Neural cell (in vitro differentiated cells): ENCODE measurements around the gene RAMP3. TPM values are rescaled to one million over a fixed set of nuclear protein-coding genes. Genes with fewer than 3 reads are reported as not detected.

Source experiments
- H2AFZ ChIP-seq: fragments of 200-600, 300-800 bp; sonication (generic), shearing (Covaris generic); 2 replicates; pipeline ENCODE4 v1.6.0; 2014; ENCODE audit warnings: low read depth, mild to moderate bottlenecking, antibody characterized with exemption, low read length, moderate library complexity
- H3F3A ChIP-seq: fragments of 200-600 bp; shearing (Covaris generic); 2 replicates; pipeline ENCODE4 v1.6.1; 2016; ENCODE audit warnings: mild to moderate bottlenecking, moderate library complexity, mixed read lengths, antibody characterized with exemption, low read length; ENCODE audit not compliant: insufficient read depth, poor library complexity, severe bottlenecking
- H3K27ac ChIP-seq: fragments of 200-600, 300-800 bp; sonication (generic), shearing (Covaris generic); 2 replicates; pipeline ENCODE4 v1.5.1; 2014; ENCODE audit warnings: mild to moderate bottlenecking, low read length, moderate library complexity
- H3K27me3 ChIP-seq: fragments of 300-800, 200-600 bp; sonication (generic), shearing (Covaris generic); 2 replicates; pipeline ENCODE4 v1.6.0; 2014; ENCODE audit warnings: mild to moderate bottlenecking, low read depth, low read length, moderate library complexity; ENCODE audit not compliant: insufficient read depth
- H3K36me3 ChIP-seq: fragments of 300-800, 200-600 bp; sonication (generic), shearing (Covaris generic); 2 replicates; pipeline ENCODE4 v1.5.1; 2014; ENCODE audit warnings: mild to moderate bottlenecking, antibody characterized with exemption, low read length, moderate library complexity; ENCODE audit not compliant: insufficient read depth
- H3K4me2 ChIP-seq: fragments of 300-800, 200-600 bp; sonication (generic), shearing (Covaris generic); 2 replicates; pipeline ENCODE4 v1.6.0; 2014; ENCODE audit warnings: mild to moderate bottlenecking, low read length
- H3K4me3 ChIP-seq: fragments of 300-800, 200-600 bp; sonication (generic), shearing (Covaris generic); 2 replicates; pipeline ENCODE4 v1.5.1; 2014; ENCODE audit warnings: mild to moderate bottlenecking, low read length, moderate library complexity
- H3K79me2 ChIP-seq: fragments of 200-600 bp; shearing (Covaris generic); replicated peaks from 2 replicates; pipeline ENCODE4 v1.6.0; 2014; ENCODE audit warnings: mild to moderate bottlenecking, low read length, moderate library complexity; ENCODE audit not compliant: insufficient read depth
- H3K9ac ChIP-seq: fragments of 300-800, 200-600 bp; sonication (generic), shearing (Covaris generic); 2 replicates; pipeline ENCODE4 v1.6.1; 2016; ENCODE audit warnings: mild to moderate bottlenecking, low read length, mixed read lengths
- H3K9me2 ChIP-seq: fragments of 200-600 bp; shearing (Covaris generic); 2 replicates; pipeline ENCODE4 v1.6.1; 2016; ENCODE audit warnings: mild to moderate bottlenecking, low read length, mixed read lengths; ENCODE audit not compliant: insufficient read depth
- H3K9me3 ChIP-seq: fragments of 200-600, 300-800 bp; sonication (generic), shearing (Covaris generic); 2 replicates; pipeline ENCODE4 v1.6.1; 2016; ENCODE audit warnings: mild to moderate bottlenecking, mixed run types, low read length, moderate library complexity, mixed read lengths
- H4K20me1 ChIP-seq: fragments of 200-600 bp; shearing (Covaris generic); 2 replicates; pipeline ENCODE4 v1.6.1; 2016; ENCODE audit warnings: mild to moderate bottlenecking, mixed run types; ENCODE audit not compliant: insufficient read depth
- CTCF ChIP-seq: fragments of 450-650 bp; IDR thresholded peaks from 2 replicates; pipeline ENCODE4 v1.5.1; 2014; ENCODE audit warnings: antibody characterized with exemption, mild to moderate bottlenecking, moderate library complexity; ENCODE audit not compliant: poor library complexity, severe bottlenecking
- EP300 ChIP-seq: fragments of 450-650 bp; conservative IDR thresholded peaks from 2 replicates; pipeline ENCODE4 v1.6.1; 2014; ENCODE audit warnings: antibody characterized with exemption, mild to moderate bottlenecking, moderate library complexity; ENCODE audit not compliant: poor library complexity, severe bottlenecking
- EZH2 ChIP-seq: fragments of 200-600, 300-800 bp; shearing (Covaris generic), sonication (generic); IDR thresholded peaks from 2 replicates; pipeline ENCODE4 v1.6.1; 2014; ENCODE audit warnings: antibody characterized with exemption, low read length, borderline replicate concordance, mild to moderate bottlenecking; ENCODE audit not compliant: insufficient read depth, poor library complexity, severe bottlenecking
- MXI1 ChIP-seq: fragments of 450-650 bp; conservative IDR thresholded peaks from 2 replicates; pipeline ENCODE4 v1.6.1; 2014; ENCODE audit warnings: antibody characterized with exemption, mild to moderate bottlenecking; ENCODE audit not compliant: poor library complexity, severe bottlenecking
- POLR2AphosphoS5 ChIP-seq: IDR thresholded peaks from 2 replicates; pipeline ENCODE4 v1.6.1; 2012
- RAD21 ChIP-seq: fragments of 450-650 bp; conservative IDR thresholded peaks from 2 replicates; pipeline ENCODE4 v1.6.1; 2014; ENCODE audit warnings: antibody characterized with exemption, mild to moderate bottlenecking, moderate library complexity
- REST ChIP-seq: IDR thresholded peaks from 2 replicates; pipeline ENCODE4 v1.6.1; 2012; ENCODE audit warnings: borderline replicate concordance
- SMC3 ChIP-seq: fragments of 450-650 bp; conservative IDR thresholded peaks from 2 replicates; pipeline ENCODE4 v1.6.1; 2014; ENCODE audit warnings: antibody characterized with exemption, mild to moderate bottlenecking, moderate library complexity; ENCODE audit not compliant: poor library complexity
- TAF1 ChIP-seq: IDR thresholded peaks from 2 replicates; pipeline ENCODE4 v1.6.1; 2012; ENCODE audit warnings: low read depth
- polyA plus RNA-seq: library from polyadenylated mRNA; depleted of rRNA; stranded (reverse); fragments of >200 nt; gene quantifications from 2 replicates; pipeline ENCODE4 v1.2.3, GENCODE V29; 2014

The RAMP3 gene
- polyA plus RNA-seq, 1 donor from 2014 or later: not detected

GRCh38 chr7:45147858-45148652, 9.5 kb upstream of the RAMP3 start:
- no peak overlapping the region for H3K27ac ChIP-seq
- H3F3A ChIP-seq: no peaks in the 10 kb centered on the region
- H3K27me3 ChIP-seq: no peaks in the 10 kb centered on the region
- no peaks in the 10 kb centered on the region for H4K20me1 ChIP-seq
- H3K9me3 ChIP-seq: no peaks in the 10 kb centered on the region
- no peak overlapping the region for H2AFZ ChIP-seq
- no peak for TF ChIP-seq SMC3
- TF ChIP-seq POLR2AphosphoS5: no peak
- TF ChIP-seq TAF1: no peak
- no peak for TF ChIP-seq CTCF
- no peak for TF ChIP-seq REST
- no peak for TF ChIP-seq RAD21
- TF ChIP-seq EZH2: no peak
- no peak for TF ChIP-seq EP300
- no peak for TF ChIP-seq MXI1
- no peak overlapping the region for H3K4me2 ChIP-seq
- H3K9me2 ChIP-seq: no peaks in the 10 kb centered on the region
- no peaks in the 10 kb centered on the region for H3K36me3 ChIP-seq
- H3K4me3 ChIP-seq: no peak overlapping the region
- no peak overlapping the region for H3K9ac ChIP-seq
- no peaks in the 10 kb centered on the region for H3K79me2 ChIP-seq

- H4K20me1 ChIP-seq: no peaks in the 10 kb centered on the region
- no peak overlapping the region for H3K9ac ChIP-seq
- no peaks in the 10 kb centered on the region for H3K79me2 ChIP-seq
- no peak overlapping the region for H3K4me2 ChIP-seq
- no peaks in the 10 kb centered on the region for H3F3A ChIP-seq
- no peak overlapping the region for H3K4me3 ChIP-seq
- no peak overlapping the region for H3K27ac ChIP-seq
- TF ChIP-seq EZH2: no peak
- TF ChIP-seq REST: no peak
- TF ChIP-seq EP300: no peak
- TF ChIP-seq POLR2AphosphoS5: no peak
- no peak for TF ChIP-seq RAD21
- TF ChIP-seq MXI1: no peak
- TF ChIP-seq CTCF: no peak
- no peak for TF ChIP-seq TAF1
- TF ChIP-seq SMC3: no peak
- no peak overlapping the region for H2AFZ ChIP-seq
- no peaks in the 10 kb centered on the region for H3K27me3 ChIP-seq
- no peaks in the 10 kb centered on the region for H3K9me3 ChIP-seq
- H3K36me3 ChIP-seq: no peaks in the 10 kb centered on the region
- no peaks in the 10 kb centered on the region for H3K9me2 ChIP-seq
Observed at GRCh38 chr7:45148653-45148973, 9.0 kb upstream of the RAMP3 start.
